HTR-8/SVneo (cell line): Measurements from ENCODE around the gene CHRNA4.
"Not testable (repeated sequence)": the region's sequence is repeated elsewhere in the genome, so short reads cannot be mapped to it uniquely, and the experiment has no call there.

Experiments used
- DNase-seq: peaks from one replicate; pipeline ENCODE4 v3.0.0; 2011; ENCODE audit warnings: low spot score, mixed read lengths; ENCODE audit not compliant: insufficient read length
- FAIRE-seq: peaks from 2 replicates; lab custom pipeline; 2011; peaks lifted over from hg19 to GRCh38; lab: Jason Lieb, UNC

Gene CHRNA4

GRCh38 chr20:63380346-63380870 is 19.3 kb upstream of the CHRNA4 start:
- FAIRE-seq (no peak), DNase-seq (no peak)

GRCh38 chr20:63379872-63380271 is 18.7 kb upstream of the CHRNA4 start:
- FAIRE-seq = peak; percentile 98
- DNase-seq = not testable (repeated sequence)

GRCh38 chr20:63379296-63379695 is 18.1 kb upstream of the CHRNA4 start:
- DNase-seq = no peak
- FAIRE-seq = no peak

DNA sequence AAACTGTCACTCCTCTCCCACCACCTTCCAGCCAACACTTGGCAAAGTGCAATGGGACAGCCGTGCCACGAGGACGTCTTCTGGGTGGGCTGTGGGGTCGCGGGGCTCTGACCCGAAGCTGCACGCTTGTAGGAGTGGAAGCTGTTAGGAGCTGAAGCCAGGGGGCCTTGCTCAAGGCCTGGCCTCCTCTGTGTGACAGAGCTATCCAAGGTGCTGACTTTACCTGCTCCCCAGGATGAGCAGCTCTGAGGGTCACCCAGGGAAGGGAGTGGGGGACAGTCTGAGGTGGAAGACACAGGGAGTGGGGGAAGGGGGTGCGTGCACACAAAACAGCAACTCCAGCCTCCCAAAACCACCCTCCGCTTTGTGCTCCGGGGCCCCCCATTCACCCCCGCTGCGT is 17.5 kb upstream of the CHRNA4 start:
- peak; percentile 60 for FAIRE-seq
- no peak for DNase-seq

GRCh38 chr20:63377951-63378381 is 16.8 kb upstream of the CHRNA4 start:
- FAIRE-seq (no peak), DNase-seq (no peak)

DNA sequence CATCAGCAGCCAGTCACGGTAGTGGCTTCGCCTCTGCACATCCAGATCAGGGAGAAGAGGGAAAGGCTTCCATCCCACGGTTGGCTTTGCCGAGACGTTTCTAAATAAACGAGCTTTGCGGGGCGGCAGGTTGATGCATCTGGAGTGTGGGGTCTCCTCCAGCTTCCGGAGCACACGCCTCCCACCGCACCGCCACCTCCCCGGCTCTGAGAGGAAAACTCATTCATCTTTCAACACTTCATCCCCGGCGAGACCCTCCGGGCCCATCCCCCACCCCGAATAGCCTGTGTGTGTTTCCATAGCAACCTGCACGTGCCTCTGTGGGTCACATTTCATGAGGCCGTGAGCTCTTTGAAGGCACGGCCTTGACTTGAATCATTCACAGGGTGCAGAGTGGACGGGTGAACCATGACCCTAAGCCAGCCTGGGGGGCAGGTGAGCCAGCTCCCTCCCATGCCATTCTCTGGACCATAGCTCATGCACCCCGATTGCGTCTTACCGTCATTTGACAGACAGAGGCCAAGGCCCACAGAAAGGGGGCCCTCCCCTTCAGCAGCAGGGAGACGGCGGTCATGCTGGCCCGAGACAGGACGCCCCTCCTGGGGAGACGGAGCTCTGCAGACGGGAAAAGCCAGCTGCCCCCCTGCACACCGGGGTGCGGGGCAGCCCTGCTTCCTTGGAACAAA is 16.2 kb upstream of the CHRNA4 start:
- FAIRE-seq (peak; percentile 52), DNase-seq (no peak)

DNA sequence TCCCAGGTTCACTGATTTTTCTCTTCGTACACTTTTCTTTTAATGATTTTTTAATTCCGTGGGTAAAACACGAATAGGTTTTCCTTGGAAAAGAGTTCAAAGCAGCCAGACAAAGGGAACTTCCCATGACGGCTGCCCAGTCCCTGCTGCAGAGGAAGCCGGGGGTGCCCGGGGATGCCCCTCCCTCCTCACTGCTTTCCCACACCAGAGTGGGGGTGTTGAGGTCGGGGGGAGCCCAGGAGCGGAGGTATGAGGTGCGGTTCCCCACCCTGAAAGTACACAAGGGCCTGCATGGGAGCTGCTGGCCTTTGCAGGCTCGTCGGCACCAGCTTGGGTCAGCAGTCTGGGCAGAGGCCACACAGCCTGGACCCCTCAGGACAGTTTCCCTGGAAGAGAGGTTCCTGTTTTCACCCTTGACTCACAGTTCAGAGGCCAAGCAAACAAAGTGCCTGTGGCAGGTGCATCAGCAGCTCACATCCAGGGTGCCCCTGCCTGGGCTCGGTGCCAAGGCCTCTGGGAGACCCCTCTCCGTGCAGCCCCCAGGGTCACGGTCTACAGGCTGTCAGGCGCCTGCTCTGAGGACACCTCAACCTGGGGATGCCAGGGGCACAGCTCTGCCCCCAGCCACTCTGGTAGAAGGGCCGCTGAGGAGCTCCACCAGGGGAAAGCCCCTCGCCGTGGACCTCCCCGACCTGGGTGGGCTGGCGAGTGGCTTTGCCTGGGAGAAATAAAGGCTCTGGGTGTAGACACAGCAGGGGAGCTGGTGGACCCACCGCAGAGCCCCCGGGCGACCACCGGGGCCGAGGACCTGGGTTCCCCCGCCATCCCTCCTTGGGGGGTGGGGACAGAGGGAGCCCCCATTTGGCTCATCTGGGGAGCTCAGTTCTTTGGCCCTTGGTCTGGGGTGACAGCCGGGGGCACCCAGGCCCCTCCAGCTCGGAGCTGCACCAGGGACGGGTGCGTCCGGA is 15.4 kb upstream of the CHRNA4 start:
- DNase-seq (no peak), FAIRE-seq (no peak)

- DNase-seq = no peak
- FAIRE-seq = peak; percentile 86
Measured at GRCh38 chr20:63375438-63375837, 14.3 kb upstream of the CHRNA4 start.

GRCh38 chr20:63374504-63374903 is 13.4 kb upstream of the CHRNA4 start:
- FAIRE-seq (no peak), DNase-seq (no peak)

DNA sequence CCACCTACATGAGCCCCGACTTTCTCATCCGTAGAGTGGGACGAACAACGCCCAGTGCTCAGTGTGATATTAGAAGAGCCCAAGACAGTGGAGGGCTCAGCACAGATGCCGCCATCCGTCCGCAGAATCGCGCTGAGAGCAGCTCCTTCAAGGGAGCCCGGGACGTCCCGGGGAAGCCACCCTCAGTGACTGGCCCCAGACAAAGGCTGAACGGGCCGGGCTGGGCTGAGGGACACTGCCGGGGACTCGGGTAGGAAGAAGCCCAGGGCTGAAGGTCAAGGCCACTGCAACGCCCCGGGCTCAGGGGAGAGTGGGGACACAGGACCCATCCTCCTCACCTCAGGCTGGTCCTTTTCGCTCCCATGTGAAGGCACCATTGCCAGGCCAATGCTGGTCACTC is 12.8 kb upstream of the CHRNA4 start:
- FAIRE-seq (no peak), DNase-seq (no peak)

GRCh38 chr20:63372971-63373885 is 12.1 kb upstream of the CHRNA4 start:
- FAIRE-seq = no peak
- DNase-seq = no peak

GRCh38 chr20:63371291-63371865 is 10.2 kb upstream of the CHRNA4 start:
- DNase-seq = no peak
- no peak for FAIRE-seq

DNA sequence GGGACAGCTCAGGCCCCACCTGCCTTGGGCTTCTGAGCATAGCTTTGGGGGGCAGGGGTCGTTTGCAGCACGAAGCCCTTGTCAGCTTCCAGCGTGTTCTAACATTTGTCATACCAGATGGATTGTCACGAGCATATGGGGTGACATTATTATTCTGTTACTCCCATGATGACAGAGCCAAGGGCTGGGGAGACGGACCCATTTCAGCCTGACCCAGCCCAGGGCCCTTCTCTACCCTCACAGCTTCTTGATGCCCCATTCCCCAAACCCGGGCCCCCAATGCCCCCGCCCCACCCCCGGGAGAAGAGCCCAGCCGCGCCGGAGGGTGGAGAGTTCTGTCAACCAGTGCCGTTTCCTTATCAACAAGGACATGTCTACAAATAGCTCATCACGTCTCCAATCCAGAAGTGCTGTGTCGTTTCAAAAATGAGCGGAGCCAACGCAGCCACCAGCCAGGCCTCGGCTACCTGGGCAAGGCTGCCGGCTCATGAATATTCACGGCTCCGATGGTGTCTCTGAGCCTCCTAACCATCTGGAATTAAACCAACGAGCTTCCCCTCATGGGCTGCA is 9.6 kb upstream of the CHRNA4 start:
- FAIRE-seq (no peak), DNase-seq (no peak)

- no peak for DNase-seq
- no peak for FAIRE-seq
Measured at GRCh38 chr20:63369724-63370617, 8.8 kb upstream of the CHRNA4 start.

DNA sequence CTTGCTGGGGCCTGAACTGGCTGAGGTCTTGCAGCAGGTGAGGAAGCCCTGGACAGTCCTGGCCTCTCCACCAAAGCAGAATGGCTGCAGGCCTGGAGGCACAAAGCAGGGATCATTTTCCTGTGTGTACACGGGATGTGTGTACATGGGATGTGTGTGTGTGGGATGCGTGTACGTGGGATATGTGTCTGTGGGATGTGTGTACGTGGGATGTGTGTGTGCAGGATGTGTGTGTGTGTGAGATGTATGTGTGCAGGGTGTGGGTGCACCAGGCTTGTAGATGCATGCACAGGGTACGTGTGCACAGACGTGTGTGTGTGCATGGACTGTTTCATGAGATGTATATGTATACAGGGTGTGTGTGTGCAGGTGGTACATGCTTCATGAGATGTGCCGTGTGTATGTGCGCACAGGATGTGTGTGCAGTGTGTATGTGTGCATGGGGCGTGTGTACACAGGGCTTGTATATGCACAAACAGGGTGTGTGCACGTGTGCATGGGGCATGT is 7.9 kb upstream of the CHRNA4 start:
- FAIRE-seq (peak; percentile 99), DNase-seq (no peak)

- DNase-seq = no peak
- FAIRE-seq = no peak
Measured at GRCh38 chr20:63368151-63368550, 7.0 kb upstream of the CHRNA4 start.

- DNase-seq (no peak), FAIRE-seq (no peak)
Measured at GRCh38 chr20:63367446-63368055, 6.4 kb upstream of the CHRNA4 start.
